Uterus (tissue), 2 donors: ENCODE results near the gene COPS7A.

Experiments used
- POLR2A ChIP-seq, 2 donors: fragments of 450-650 bp; IDR thresholded peaks; one replicate each; pipeline ENCODE4 v1.6.1; 2016; ENCODE audit warnings: antibody characterized with exemption in 2 of 2, mild to moderate bottlenecking in 1 of 2, moderate library complexity in 1 of 2
- TF ChIP-seq, protein P1 (sequence below), 4 experiments: fragments of 200-600 bp in 2 of 4; fragments of 450-650 bp in 2 of 4; sonication (generic) in 2 of 4; IDR thresholded peaks; one replicate each; pipeline ENCODE4 v1.5.1; 2016 to 2019; ENCODE audit warnings: antibody characterized with exemption in 4 of 4, mild to moderate bottlenecking in 2 of 4, moderate library complexity in 1 of 4

GRCh38 chr12:6699989-6700645, 23.7 kb upstream of the COPS7A start:
- TF ChIP-seq, protein P1, sequence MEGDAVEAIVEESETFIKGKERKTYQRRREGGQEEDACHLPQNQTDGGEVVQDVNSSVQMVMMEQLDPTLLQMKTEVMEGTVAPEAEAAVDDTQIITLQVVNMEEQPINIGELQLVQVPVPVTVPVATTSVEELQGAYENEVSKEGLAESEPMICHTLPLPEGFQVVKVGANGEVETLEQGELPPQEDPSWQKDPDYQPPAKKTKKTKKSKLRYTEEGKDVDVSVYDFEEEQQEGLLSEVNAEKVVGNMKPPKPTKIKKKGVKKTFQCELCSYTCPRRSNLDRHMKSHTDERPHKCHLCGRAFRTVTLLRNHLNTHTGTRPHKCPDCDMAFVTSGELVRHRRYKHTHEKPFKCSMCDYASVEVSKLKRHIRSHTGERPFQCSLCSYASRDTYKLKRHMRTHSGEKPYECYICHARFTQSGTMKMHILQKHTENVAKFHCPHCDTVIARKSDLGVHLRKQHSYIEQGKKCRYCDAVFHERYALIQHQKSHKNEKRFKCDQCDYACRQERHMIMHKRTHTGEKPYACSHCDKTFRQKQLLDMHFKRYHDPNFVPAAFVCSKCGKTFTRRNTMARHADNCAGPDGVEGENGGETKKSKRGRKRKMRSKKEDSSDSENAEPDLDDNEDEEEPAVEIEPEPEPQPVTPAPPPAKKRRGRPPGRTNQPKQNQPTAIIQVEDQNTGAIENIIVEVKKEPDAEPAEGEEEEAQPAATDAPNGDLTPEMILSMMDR (IDR thresholded peaks at IDR 0.05): no peak
- no peak for TF ChIP-seq POLR2A (IDR thresholded peaks at IDR 0.05)
